ENCODE data around the gene SH3BP2.
"Not testable (repeated sequence)": the region's sequence is repeated elsewhere in the genome, so short reads cannot be mapped to it uniquely, and the experiment has no call there.

The SH3BP2 gene

DNA sequence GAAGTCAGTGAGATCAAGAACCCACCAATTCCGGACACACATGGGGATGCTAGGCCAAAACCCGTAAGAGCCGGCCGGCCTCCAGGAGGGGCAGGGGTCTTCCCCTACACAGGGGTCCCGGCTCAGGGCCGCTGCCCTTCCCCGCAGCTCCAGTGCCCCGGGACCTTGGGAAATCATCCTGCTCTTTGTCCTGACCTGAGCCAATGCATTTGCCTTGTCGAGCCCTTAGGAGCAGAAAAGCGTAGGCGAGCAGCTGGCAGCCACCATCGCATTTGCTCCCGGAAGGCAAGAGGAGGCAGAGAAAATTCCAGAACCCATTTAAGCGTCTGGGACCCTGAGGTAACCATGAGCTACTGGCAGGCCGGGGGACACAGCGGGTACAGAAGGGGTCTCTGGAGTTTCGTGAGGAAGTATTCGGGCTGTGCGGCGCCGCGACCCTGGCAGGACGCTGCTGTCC is 29.3 kb upstream of the SH3BP2 start:
- FAIRE-seq = no peak

GRCh38 chr4:2765832-2766526 is 26.9 kb upstream of the SH3BP2 start:
- FAIRE-seq = no peak

DNA sequence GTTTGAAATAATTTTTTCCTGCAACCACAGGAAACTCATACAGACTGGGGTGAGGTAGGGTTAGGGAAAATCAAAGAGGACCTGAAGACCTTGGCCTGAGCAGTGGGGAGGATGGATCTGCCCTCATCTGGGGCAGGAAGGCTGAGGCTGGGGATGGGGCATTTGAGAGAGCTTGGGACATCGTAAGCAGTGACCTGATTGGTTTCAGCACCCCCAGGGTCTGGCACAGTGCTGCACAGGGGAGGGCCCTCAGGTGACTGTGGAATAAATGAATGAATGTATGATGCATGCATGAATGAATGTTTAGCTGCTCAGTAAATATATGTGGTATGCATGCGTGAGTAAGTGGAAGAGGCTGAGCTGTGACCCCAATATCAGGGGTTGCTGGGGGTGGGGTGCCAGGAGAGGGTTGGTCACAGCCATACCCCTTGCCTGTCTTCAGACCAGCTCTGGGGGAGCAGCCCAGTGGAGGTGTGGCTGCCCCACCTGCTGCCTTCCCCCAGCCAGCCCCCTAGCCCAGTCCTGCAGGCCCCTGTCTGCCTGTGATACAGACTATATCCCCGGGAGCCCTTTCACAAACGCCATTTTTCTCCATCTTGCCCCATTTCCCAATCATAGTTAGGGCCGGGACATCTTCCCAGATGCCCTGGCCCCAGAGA is 25.7 kb upstream of the SH3BP2 start:
- no peak for FAIRE-seq

GRCh38 chr4:2767705-2768074 is 25.2 kb upstream of the SH3BP2 start:
- no peak for FAIRE-seq

- FAIRE-seq = no peak
Measured at GRCh38 chr4:2768124-2768523, 24.8 kb upstream of the SH3BP2 start.

DNA sequence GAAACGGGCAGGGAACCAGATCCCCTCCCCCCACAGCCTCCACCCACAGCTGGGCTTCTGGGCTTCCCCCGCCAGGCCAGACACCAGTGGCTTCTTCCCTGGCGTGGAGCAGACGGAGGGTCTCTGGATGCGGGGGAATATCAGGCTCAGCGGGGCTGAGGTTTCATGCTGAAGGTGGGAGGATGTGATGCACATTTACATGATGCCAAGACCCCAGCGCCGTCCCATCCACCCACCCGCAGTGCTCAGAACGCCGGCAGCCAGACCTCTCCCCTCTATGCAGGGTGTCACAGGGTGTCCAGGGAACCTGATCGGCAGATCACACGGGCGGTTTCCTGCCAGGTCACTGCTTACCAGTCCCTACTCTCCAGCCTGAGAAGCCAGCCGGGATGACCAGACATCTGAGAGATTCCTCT is 24.0 kb upstream of the SH3BP2 start:
- no peak for FAIRE-seq

- FAIRE-seq = no peak
Measured at GRCh38 chr4:2771264-2771663, 21.6 kb upstream of the SH3BP2 start.

DNA sequence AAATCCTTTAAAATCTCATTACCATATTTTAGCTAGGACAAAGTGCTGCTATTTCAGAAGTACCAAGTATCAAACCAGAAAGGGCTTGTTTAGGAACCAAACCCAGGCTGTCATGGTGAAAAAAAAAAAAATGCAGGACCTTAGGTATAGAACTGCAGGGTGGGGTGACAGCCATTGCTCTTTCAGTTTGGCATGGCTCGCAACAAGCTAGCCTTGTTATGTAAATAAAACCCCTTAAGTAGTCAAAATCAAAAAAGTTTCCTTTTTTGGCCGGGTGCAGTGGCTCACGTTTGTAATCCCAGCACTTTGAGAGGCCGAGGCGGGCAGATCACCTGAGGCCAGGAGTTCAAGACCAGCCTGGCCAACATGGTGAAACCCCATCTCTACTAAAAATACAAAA is 12.2 kb upstream of the SH3BP2 start:
- not testable (repeated sequence) for FAIRE-seq

DNA sequence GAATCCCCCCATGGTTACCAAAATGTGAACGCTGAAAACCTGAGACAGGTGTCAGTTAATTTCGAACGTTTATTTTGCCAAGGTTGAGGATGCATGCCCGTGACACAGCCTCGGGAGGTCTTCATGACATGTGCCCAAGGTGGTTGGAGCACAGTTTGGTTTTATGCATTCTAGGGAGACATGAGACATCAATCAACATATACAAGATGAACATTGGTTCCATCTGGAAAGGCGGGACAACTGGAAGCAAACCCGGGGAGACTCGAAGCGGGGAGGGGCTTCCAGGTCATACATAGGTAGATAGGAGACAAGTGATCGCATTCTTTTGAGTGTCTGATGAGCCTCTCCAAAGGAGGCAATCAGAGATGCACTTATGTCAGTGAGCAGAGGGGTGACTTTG is 11.0 kb upstream of the SH3BP2 start:
- no peak for FAIRE-seq

DNA sequence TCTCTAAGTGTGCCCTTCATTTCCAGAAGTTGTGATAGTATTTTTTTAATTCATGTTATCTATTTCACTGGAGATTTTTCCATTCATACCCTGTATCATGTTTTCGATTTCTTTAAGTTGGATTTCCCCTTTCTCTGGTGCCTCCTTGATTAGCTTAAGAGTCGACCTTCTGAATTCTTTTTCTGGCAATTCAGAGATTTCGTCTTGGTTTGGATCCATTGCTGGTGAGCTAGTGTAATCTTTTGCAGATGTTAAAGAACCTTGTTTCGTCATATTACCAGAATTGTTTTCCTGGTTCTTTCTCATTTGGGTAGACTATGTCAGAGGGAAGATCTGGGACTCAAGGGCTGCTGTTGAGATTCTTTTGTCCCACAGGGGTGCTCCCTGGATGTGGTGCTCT is 9.1 kb upstream of the SH3BP2 start:
- FAIRE-seq = no peak

DNA sequence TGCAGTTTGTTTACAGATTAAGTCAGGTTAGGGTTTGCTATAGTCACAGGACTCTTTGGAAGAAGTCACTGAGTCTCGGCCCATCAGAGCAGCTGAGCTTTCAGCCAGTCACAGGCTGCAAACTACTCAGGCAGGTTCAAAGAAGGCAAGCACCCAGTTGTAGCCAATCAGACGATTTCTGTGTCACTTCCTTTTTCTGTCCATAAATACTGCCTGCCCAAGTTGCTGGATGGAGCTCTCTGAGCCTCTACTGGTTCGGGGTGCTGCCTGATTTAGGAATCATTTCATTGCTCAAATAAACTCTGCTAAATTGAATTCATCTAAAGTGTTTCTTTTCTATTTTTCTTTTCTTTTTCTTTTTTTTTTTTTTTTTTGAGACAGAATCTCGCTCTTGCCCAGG is 7.3 kb upstream of the SH3BP2 start:
- FAIRE-seq = no peak

DNA sequence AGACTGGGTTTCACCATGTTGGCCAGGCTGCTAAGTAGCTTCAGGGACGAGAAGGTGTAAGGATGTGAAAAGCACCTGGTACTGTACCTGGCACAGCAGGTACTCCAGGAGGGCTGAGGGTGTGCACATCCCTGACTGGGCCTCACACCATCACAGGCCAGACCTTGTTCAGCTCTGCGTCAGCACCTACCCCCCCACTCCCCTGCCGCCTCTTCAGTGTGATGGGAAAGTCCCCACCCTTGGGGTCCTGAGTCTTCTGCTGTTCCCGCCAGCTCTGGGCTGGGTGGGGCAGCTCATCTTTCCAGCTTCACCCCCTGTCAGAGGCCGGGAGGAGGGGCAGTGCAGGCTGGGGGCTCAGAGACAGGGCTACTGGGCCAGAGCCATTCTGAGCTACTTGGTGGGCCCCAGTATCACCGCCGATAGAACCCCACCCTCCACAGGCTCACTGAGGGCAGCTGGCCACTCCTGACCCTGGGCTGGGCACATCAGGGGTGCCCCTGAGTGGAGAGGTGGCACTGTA is 6.7 kb upstream of the SH3BP2 start:
- FAIRE-seq = no peak

DNA sequence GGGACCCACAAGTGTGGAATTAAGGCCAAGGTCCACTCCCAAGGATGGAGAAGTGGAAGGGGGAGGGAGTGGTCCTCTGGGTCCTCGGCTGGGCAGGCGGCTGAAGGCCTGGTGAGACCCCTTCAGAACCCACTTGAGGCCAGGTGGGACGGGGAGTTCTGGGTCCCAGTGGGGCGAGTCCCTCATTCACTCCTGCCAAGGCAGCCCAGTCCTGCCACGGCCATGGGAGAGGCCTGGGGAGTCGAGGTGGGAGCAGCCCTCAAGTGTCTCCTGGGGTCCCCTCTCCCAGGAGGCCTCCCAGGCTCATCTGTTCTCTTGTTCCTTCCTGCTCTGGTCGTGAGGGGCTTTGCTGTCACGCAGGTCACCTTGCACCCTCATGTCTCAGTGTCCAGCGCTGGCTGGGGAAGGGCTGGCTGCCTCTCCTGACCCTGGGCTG is 6.1 kb upstream of the SH3BP2 start:
- no peak for FAIRE-seq

DNA sequence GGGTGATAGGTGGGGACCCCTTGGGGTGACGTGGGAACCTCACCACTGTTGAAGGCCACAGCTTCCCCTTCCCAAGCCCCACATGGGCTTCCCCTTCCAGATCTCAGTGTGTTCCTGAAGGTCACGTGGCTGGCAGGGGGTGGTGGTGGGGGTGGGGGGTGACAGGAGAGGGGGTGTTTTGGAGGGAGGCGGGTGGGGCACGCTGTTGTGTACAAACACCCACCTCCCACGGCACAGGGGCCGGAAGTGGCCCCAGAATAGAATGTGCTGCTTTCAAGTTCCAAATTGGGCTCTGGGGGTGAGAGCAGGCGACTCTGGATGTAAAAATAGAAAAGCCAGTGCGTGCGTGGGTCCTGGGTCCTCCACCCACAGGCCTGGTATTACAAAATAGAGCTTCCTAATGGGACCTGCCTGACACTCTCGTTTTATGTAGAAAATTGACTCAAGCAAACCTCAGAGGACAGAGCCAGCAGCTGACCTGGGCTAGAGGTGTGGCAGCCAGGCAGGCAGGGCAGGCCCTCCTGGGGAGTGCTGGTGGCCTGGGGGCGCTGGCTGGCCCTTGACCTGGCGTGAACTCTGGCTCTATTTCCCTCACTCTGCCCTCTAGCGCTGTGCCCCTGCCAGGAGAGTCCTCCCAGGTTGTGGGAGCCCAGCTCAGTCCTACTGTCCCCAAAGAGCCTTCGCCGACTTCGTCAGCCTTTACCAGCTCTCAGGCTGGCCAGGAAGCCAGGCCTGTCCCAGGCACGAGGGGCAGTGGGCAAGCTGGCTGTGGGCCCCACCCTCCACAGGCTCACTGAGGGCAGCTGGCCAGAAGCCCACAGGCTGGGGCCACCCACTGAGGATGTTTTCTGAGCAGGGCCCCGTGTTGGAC is 5.4 kb upstream of the SH3BP2 start:
- FAIRE-seq = no peak

GRCh38 chr4:2788101-2788500 is 4.8 kb upstream of the SH3BP2 start:
- FAIRE-seq = no peak

DNA sequence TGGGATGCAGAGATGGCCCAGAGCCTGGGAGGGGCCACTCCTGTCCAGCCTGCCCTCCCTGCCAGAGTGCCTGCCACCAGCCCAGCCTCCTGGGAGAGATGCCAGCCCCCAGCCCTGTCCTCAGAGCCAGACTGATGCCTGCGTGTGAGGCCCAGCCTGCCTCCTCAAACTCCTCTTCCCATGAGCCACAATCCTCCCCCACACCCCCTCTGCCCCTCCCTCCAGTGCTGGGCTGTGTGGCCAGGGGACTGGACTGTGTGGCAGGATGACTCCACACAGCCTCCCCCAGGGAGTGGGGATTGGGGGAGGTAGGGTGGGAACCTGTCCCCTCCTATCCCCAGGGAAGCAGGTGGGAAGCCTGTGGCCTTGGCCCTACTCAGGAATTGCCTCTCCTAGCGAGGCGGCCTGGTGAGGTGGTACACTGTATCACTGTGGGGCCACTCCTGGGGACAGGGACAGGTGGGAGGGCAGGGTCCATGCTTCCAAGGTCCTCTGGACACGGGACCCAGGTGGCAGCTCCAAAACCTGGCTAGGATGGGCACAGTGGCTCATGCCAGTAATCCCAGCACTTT is 4.3 kb upstream of the SH3BP2 start:
- FAIRE-seq = no peak

GRCh38 chr4:2789351-2789750 is 3.5 kb upstream of the SH3BP2 start:
- FAIRE-seq = no peak

GRCh38 chr4:2789793-2790582 is 2.9 kb upstream of the SH3BP2 start:
- FAIRE-seq = no peak

GRCh38 chr4:2790583-2791517 is 2.0 kb upstream of the SH3BP2 start:
- FAIRE-seq = no peak

DNA sequence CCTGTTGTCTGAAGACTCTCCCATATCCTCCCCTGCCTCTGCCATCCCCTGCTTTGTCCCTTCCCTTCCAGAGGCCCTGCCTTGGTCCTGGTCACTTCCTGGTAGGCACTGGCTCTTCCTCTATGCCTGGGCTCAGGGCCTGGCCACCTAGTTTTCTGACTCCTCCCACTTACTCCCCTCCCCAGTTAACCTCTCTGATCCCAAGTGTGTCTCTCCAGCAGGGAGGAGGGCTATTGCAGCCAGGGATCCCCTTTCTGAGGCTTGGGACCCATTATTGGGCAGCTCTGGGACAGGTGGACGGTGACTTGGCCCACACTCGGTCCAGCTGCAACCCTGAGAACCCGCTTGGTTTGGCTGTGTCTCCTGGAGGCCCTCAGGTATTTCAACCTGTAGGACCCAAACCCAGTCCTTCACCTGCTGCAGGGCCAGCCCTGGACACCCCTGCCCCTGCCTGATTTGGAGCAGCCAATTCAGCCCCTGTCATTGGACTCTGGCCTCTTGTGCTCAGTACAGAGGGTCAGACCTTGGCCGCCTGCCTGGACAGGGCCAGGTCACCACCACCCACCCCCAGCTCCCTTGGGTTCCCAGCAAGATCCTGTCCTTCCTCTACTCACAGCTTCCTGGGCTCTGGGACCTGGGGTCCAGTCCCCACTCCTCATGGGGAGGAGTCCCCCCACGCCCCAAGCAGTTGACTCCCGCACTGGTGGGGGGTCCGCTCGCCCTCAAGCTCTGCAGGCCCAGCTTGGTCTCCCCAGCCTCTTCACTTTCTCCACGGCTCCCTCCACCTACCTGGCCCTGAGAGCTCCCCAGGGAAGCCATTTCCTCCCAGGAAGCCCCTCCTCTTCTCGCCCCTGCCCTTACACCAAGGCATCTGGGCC is 1.1 kb upstream of the SH3BP2 start:
- FAIRE-seq = no peak

All from islet of Langerhans (tissue), 1 donor.